GM23338 (cell line): ENCODE results near the gene CDIPT.

Source experiments
- CREB1 ChIP-seq: fragments of 250-450 bp; sonication (Bioruptor Pico); IDR thresholded peaks from 2 replicates; pipeline ENCODE4 v1.5.0; 2020; ENCODE audit warnings: low read depth, mild to moderate bottlenecking, moderate library complexity
- EZH2 ChIP-seq: fragments of 200-600 bp; sonication (generic); IDR thresholded peaks from one replicate; pipeline ENCODE4 v1.8.0; 2017; ENCODE audit warnings: antibody characterized with exemption, mild to moderate bottlenecking, low read depth; ENCODE audit not compliant: unreplicated experiment
- EZH2phosphoT487 ChIP-seq: fragments of 200-600 bp; sonication (generic); IDR thresholded peaks from one replicate; pipeline ENCODE4 v1.8.1; 2018; ENCODE audit warnings: antibody characterized with exemption; ENCODE audit not compliant: unreplicated experiment
- JUNB ChIP-seq: IDR thresholded peaks from one replicate; pipeline ENCODE4 v1.6.1; 2016; ENCODE audit warnings: antibody characterized with exemption; ENCODE audit not compliant: unreplicated experiment
- POLR2AphosphoS5 ChIP-seq: IDR thresholded peaks from 2 replicates; pipeline ENCODE4 v1.6.1; 2016; ENCODE audit warnings: antibody characterized with exemption, low read depth
- STAT1 ChIP-seq: IDR thresholded peaks from one replicate; pipeline ENCODE4 v1.6.1; 2016; ENCODE audit warnings: antibody characterized with exemption; ENCODE audit not compliant: unreplicated experiment
- ZNF114 ChIP-seq: fragments of 250-450 bp; sonication (Bioruptor Pico); IDR thresholded peaks from 2 replicates; pipeline ENCODE4 v1.5.0; 2020; ENCODE audit warnings: mild to moderate bottlenecking, moderate library complexity
- ZNF331 ChIP-seq: fragments of 250-450 bp; sonication (Bioruptor Pico); IDR thresholded peaks from 2 replicates; pipeline ENCODE4 v1.5.0; 2020; ENCODE audit warnings: low read depth, mild to moderate bottlenecking, moderate library complexity
- TF ChIP-seq, protein P1 (sequence below), 2 experiments: fragments of 200-600 bp in 1 of 2; sonication (generic) in 1 of 2; conservative IDR thresholded peaks; 2 replicates each; pipeline versions ENCODE4 v1.5.1 to v1.6.1; 2016 to 2017; ENCODE audit warnings: antibody characterized with exemption in 2 of 2, low read depth in 2 of 2, mild to moderate bottlenecking in 2 of 2, moderate library complexity in 1 of 2
- TF ChIP-seq, protein P2 (sequence below): IDR thresholded peaks from one replicate; pipeline ENCODE4 v1.6.1; 2018; ENCODE audit warnings: antibody characterized with exemption; ENCODE audit not compliant: unreplicated experiment
- TF ChIP-seq, protein P3 (sequence below): IDR thresholded peaks from 2 replicates; pipeline ENCODE4 v1.6.1; 2016; ENCODE audit warnings: antibody characterized with exemption

DNA sequence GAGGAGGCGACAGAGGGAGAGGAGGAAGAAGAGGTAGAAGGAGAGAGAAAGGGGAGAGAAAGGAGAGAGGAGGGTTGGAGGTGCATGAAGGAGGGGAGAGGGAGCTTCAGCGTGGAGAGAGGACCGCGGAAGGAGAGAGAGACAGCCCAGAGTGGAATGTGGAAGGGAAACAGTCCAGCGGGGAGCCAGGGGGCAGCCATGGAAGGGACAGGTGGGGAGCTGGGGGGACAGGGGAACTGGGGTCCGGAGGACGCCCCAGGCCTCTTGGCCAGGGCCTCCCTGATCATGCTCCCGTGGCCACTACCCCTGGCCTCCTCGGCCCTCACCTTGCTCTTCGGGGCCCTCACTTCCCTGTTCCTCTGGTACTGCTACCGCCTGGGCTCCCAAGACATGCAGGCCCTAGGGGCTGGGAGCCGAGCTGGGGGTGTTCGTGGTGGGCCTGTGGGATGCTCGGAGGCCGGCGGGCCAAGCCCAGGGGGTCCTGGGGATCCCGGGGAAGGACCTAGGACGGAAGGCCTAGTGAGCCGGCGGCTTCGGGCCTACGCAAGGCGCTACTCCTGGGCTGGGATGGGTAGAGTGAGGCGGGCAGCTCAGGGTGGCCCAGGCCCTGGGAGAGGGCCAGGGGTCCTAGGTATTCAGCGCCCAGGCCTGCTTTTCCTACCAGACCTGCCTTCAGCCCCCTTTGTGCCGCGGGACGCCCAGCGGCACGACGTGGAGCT lies 38.0 kb upstream of the CDIPT start:
- TF ChIP-seq, protein P1, sequence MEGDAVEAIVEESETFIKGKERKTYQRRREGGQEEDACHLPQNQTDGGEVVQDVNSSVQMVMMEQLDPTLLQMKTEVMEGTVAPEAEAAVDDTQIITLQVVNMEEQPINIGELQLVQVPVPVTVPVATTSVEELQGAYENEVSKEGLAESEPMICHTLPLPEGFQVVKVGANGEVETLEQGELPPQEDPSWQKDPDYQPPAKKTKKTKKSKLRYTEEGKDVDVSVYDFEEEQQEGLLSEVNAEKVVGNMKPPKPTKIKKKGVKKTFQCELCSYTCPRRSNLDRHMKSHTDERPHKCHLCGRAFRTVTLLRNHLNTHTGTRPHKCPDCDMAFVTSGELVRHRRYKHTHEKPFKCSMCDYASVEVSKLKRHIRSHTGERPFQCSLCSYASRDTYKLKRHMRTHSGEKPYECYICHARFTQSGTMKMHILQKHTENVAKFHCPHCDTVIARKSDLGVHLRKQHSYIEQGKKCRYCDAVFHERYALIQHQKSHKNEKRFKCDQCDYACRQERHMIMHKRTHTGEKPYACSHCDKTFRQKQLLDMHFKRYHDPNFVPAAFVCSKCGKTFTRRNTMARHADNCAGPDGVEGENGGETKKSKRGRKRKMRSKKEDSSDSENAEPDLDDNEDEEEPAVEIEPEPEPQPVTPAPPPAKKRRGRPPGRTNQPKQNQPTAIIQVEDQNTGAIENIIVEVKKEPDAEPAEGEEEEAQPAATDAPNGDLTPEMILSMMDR (conservative IDR thresholded peaks at IDR 0.05; ENCODE audit: low read depth in 2 of 2), result no peak
- no peak for TF ChIP-seq JUNB
- TF ChIP-seq POLR2AphosphoS5, result no peak
- TF ChIP-seq EZH2, result no peak
- TF ChIP-seq ZNF114, result no peak
- TF ChIP-seq, protein P2, sequence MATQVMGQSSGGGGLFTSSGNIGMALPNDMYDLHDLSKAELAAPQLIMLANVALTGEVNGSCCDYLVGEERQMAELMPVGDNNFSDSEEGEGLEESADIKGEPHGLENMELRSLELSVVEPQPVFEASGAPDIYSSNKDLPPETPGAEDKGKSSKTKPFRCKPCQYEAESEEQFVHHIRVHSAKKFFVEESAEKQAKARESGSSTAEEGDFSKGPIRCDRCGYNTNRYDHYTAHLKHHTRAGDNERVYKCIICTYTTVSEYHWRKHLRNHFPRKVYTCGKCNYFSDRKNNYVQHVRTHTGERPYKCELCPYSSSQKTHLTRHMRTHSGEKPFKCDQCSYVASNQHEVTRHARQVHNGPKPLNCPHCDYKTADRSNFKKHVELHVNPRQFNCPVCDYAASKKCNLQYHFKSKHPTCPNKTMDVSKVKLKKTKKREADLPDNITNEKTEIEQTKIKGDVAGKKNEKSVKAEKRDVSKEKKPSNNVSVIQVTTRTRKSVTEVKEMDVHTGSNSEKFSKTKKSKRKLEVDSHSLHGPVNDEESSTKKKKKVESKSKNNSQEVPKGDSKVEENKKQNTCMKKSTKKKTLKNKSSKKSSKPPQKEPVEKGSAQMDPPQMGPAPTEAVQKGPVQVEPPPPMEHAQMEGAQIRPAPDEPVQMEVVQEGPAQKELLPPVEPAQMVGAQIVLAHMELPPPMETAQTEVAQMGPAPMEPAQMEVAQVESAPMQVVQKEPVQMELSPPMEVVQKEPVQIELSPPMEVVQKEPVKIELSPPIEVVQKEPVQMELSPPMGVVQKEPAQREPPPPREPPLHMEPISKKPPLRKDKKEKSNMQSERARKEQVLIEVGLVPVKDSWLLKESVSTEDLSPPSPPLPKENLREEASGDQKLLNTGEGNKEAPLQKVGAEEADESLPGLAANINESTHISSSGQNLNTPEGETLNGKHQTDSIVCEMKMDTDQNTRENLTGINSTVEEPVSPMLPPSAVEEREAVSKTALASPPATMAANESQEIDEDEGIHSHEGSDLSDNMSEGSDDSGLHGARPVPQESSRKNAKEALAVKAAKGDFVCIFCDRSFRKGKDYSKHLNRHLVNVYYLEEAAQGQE, result no peak
- TF ChIP-seq, protein P3, sequence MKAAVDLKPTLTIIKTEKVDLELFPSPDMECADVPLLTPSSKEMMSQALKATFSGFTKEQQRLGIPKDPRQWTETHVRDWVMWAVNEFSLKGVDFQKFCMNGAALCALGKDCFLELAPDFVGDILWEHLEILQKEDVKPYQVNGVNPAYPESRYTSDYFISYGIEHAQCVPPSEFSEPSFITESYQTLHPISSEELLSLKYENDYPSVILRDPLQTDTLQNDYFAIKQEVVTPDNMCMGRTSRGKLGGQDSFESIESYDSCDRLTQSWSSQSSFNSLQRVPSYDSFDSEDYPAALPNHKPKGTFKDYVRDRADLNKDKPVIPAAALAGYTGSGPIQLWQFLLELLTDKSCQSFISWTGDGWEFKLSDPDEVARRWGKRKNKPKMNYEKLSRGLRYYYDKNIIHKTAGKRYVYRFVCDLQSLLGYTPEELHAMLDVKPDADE, result no peak
- TF ChIP-seq CREB1 (CRISPR knock-in tag), result no peak
- no peak for TF ChIP-seq EZH2phosphoT487
- no peak for TF ChIP-seq ZNF331
- no peak for TF ChIP-seq STAT1
